ENCODE results near the gene JAZF1.

DNA sequence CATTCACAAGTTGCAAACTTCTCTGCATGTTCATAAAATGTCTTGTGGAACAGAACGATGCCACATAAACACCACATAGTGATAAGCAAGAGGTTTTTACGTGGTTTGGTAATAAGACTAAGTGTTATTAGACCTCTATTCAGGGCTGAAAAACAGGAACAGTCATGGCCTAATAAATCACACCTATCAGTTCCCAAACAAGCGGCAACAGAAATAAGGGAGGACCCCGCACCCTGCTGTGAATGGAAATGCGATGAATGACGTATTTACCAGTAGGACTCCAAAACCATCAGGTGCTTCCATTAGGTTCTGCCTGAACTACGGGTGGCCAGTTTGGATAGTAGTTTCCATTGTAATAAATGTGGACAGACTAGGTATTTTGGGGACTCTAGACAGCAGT is 311.5 kb downstream of the JAZF1 start:
- TF ChIP-seq, protein P1, sequence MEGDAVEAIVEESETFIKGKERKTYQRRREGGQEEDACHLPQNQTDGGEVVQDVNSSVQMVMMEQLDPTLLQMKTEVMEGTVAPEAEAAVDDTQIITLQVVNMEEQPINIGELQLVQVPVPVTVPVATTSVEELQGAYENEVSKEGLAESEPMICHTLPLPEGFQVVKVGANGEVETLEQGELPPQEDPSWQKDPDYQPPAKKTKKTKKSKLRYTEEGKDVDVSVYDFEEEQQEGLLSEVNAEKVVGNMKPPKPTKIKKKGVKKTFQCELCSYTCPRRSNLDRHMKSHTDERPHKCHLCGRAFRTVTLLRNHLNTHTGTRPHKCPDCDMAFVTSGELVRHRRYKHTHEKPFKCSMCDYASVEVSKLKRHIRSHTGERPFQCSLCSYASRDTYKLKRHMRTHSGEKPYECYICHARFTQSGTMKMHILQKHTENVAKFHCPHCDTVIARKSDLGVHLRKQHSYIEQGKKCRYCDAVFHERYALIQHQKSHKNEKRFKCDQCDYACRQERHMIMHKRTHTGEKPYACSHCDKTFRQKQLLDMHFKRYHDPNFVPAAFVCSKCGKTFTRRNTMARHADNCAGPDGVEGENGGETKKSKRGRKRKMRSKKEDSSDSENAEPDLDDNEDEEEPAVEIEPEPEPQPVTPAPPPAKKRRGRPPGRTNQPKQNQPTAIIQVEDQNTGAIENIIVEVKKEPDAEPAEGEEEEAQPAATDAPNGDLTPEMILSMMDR (IDR thresholded peaks at IDR 0.05; ENCODE audit: low read length): no peak
- no peak for TF ChIP-seq EZH2 (optimal IDR thresholded peaks at IDR 0.05; ENCODE audit: low read depth, low read length)

Data from MM.1S (cell line).